GM23248 (cell line): Measurements from ENCODE around the gene SACS. TPM values are rescaled to one million over a fixed set of nuclear protein-coding genes. Genes with fewer than 3 reads are reported as not detected.
"Not testable (repeated sequence)": the region's sequence is repeated elsewhere in the genome, so short reads cannot be mapped to it uniquely, and the experiment has no call there.

Source experiments
- DNase-seq: peaks from one replicate; pipeline ENCODE4 v3.0.0-alpha.2; 2015
- H2AFZ ChIP-seq: fragments of 200-600 bp; sonication (generic); 2 replicates; pipeline ENCODE4 v1.6.1; 2016; ENCODE audit warnings: antibody characterized with exemption
- H3F3A ChIP-seq: fragments of 200-600 bp; sonication (generic); 2 replicates; pipeline ENCODE4 v1.6.1; 2016; ENCODE audit warnings: mild to moderate bottlenecking, antibody characterized with exemption, mixed run types; ENCODE audit not compliant: insufficient read depth
- H3K27ac ChIP-seq: fragments of 200-600 bp; sonication (generic); 2 replicates; pipeline ENCODE4 v1.5.1; 2016; ENCODE audit warnings: mild to moderate bottlenecking
- H3K27me3 ChIP-seq: fragments of 200-600 bp; sonication (generic); replicated peaks from 2 replicates; pipeline ENCODE4 v1.6.1; 2016; ENCODE audit warnings: mild to moderate bottlenecking; ENCODE audit not compliant: insufficient read depth
- H3K36me3 ChIP-seq: fragments of 200-600 bp; sonication (generic); 2 replicates; pipeline ENCODE4 v1.6.1; 2016; ENCODE audit warnings: low read depth, mild to moderate bottlenecking
- H3K4me1 ChIP-seq: fragments of 200-600 bp; sonication (generic); 2 replicates; pipeline ENCODE4 v1.6.1; 2016; ENCODE audit warnings: mild to moderate bottlenecking; ENCODE audit not compliant: insufficient read depth
- H3K4me2 ChIP-seq: fragments of 200-600 bp; sonication (generic); one replicate; pipeline ENCODE4 v1.6.1; 2016; ENCODE audit warnings: mild to moderate bottlenecking; ENCODE audit not compliant: unreplicated experiment
- H3K4me3 ChIP-seq: fragments of 200-600 bp; sonication (generic); 2 replicates; pipeline ENCODE4 v1.5.1; 2016; ENCODE audit warnings: mild to moderate bottlenecking
- H3K79me2 ChIP-seq: fragments of 200-600 bp; sonication (generic); 2 replicates; pipeline ENCODE4 v1.6.1; 2016; ENCODE audit warnings: mild to moderate bottlenecking; ENCODE audit not compliant: insufficient read depth
- H3K9ac ChIP-seq: fragments of 200-600 bp; sonication (generic); 2 replicates; pipeline ENCODE4 v1.6.1; 2016; ENCODE audit warnings: mild to moderate bottlenecking
- H3K9me2 ChIP-seq: fragments of 200-600 bp; sonication (generic); 2 replicates; pipeline ENCODE4 v1.6.1; 2016; ENCODE audit warnings: mixed run types, mild to moderate bottlenecking, moderate library complexity; ENCODE audit not compliant: insufficient read depth
- H3K9me3 ChIP-seq: fragments of 200-600 bp; sonication (generic); one replicate; pipeline ENCODE4 v1.6.1; 2017; ENCODE audit warnings: low read depth
- H4K20me1 ChIP-seq: fragments of 200-600 bp; sonication (generic); 2 replicates; pipeline ENCODE4 v1.6.0; 2016; ENCODE audit not compliant: insufficient read depth
- EZH2 ChIP-seq: fragments of 200-600 bp; sonication (generic); IDR thresholded peaks from 2 replicates; pipeline ENCODE4 v1.6.1; 2018; ENCODE audit warnings: antibody characterized with exemption, mild to moderate bottlenecking; ENCODE audit not compliant: insufficient read depth, poor library complexity, severe bottlenecking
- EZH2phosphoT487 ChIP-seq: fragments of 200-600 bp; sonication (generic); IDR thresholded peaks from 2 replicates; pipeline ENCODE4 v1.6.1; 2018; ENCODE audit warnings: antibody characterized with exemption, moderate library complexity, mild to moderate bottlenecking, low read depth; ENCODE audit not compliant: insufficient read depth
- WGBS, 2 experiments: methylation state at CpG; one replicate each; pipeline ENCODE4 v1.1.6; 2015 to 2017; ENCODE audit warnings: low lambda C conversion rate in 2 of 2, low coverage in 1 of 2; ENCODE audit errors: missing lambda C conversion rate in 2 of 2; 5-methylcytosine and 5-hydroxymethylcytosine counted together
- in situ Hi-C: fragments of 300-500 bp; cut with MboI; formaldehyde crosslinking; loops from 2 replicates; pipeline ENCODE4 v1.15.0; 2020
- polyA plus RNA-seq: library from polyadenylated mRNA; unstranded; fragments of >200 nt; fragmentation: Nextera tagmentation; extraction: Ambion mirVana; gene quantifications from 2 replicates; pipeline ENCODE4 v1.2.1, GENCODE V29; 2016
- total RNA-seq: library from RNA; depleted of rRNA; stranded (reverse); fragments of >200 nt; shearing (Covaris generic); gene quantifications from 2 replicates; pipeline ENCODE4 v1.2.3, GENCODE V29; 2014

Gene SACS
- total and polyA plus RNA-seq, 2 experiments from 2014 or later: 8.1 to 45.7 TPM

GRCh38 chr13:23445794-23446193 lies 12.3 kb upstream of the SACS start:
- H3K27ac ChIP-seq: no peak overlapping the region
- H3K9ac ChIP-seq: no peak overlapping the region
- no peaks in the 10 kb centered on the region for H3K36me3 ChIP-seq
- no peaks in the 10 kb centered on the region for H3K27me3 ChIP-seq
- no peak for DNase-seq
- H3F3A ChIP-seq: no peaks in the 10 kb centered on the region; the same call in 1 of the 2 replicates
- TF ChIP-seq EZH2phosphoT487 (no peak), EZH2 (no peak)
- H3K4me2 ChIP-seq: no peak overlapping the region
- no peak overlapping the region for H3K4me3 ChIP-seq
- H3K9me2 ChIP-seq: no peaks in the 10 kb centered on the region
- H3K4me1 ChIP-seq: 0 out of 2 replicates have a peak, but pooled peaks cover 8% of the 10 kb centered on the region
- H2AFZ ChIP-seq: no peak overlapping the region
- H4K20me1 ChIP-seq: no peaks in the 10 kb centered on the region
- WGBS, 2 experiments: 21 to 43% methylated on average over 1 of the region's 1 CpG
- H3K79me2 ChIP-seq: no peaks in the 10 kb centered on the region
- in situ Hi-C loops: no loop called here
- no peaks in the 10 kb centered on the region for H3K9me3 ChIP-seq

GRCh38 chr13:23443878-23444277 lies 10.4 kb upstream of the SACS start:
- no peaks in the 10 kb centered on the region for H3K36me3 ChIP-seq
- no peak overlapping the region for H3K4me2 ChIP-seq
- H3K4me1 ChIP-seq: 0 out of 2 replicates have a peak, but pooled peaks cover 8% of the 10 kb centered on the region
- no peaks in the 10 kb centered on the region for H3K9me3 ChIP-seq
- WGBS, 2 experiments: 87 to 97% methylated on average over 2 of the region's 2 CpGs
- no peak overlapping the region for H2AFZ ChIP-seq
- H3K4me3 ChIP-seq: no peak overlapping the region
- TF ChIP-seq EZH2: no peak
- TF ChIP-seq EZH2phosphoT487: no peak
- DNase-seq: no peak
- H3K9me2 ChIP-seq: no peaks in the 10 kb centered on the region
- H4K20me1 ChIP-seq: no peaks in the 10 kb centered on the region
- H3K79me2 ChIP-seq: no peaks in the 10 kb centered on the region
- H3K27ac ChIP-seq: no peak overlapping the region
- in situ Hi-C loops: no loop called here
- H3K9ac ChIP-seq: no peak overlapping the region
- H3K27me3 ChIP-seq: no peaks in the 10 kb centered on the region
- H3F3A ChIP-seq: no peaks in the 10 kb centered on the region; the same call in 1 of the 2 replicates

DNA sequence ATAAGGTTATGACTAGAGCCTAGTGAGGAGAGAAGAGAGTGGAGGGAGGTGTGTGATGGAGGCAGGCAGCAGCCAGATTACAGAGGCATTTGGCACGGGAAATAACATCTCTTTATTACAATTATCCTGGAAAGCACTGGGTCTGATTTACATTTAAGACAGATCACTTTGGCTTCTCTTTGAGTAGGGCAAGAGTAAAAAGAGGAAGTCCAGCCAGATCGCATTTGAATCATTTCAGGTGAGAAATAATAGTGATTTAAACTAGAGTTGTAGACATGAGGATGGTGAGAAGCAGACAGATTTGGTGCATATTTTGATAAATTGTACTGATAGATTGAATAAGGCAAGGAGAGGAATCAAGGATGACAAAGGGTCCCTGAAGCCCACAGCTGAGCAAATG lies 9.6 kb upstream of the SACS start:
- no peaks in the 10 kb centered on the region for H3K9me3 ChIP-seq

GRCh38 chr13:23440821-23441618 lies 7.5 kb upstream of the SACS start:
- Histone ChIP-seq H3K9me2 (no peaks in the 10 kb centered on the region), H3K9ac (no peak overlapping the region), H3K4me2 (no peak overlapping the region), H3K9me3 (no peaks in the 10 kb centered on the region), H4K20me1 (no peaks in the 10 kb centered on the region), H3K36me3 (no peaks in the 10 kb centered on the region), H3K27me3 (no peaks in the 10 kb centered on the region), H2AFZ (no peak overlapping the region), H3K79me2 (no peaks in the 10 kb centered on the region), H3K4me3 (no peak overlapping the region), H3F3A (no peaks in the 10 kb centered on the region), H3K4me1 (no peaks in the 10 kb centered on the region), H3K27ac (no peak overlapping the region)
- DNase-seq: no peak
- 87 to 91% methylated on average over 15 of the region's 15 CpGs for WGBS, 2 experiments
- TF ChIP-seq EZH2 (no peak), EZH2phosphoT487 (no peak)
- in situ Hi-C loops: no loop called here

More for the DNA sequence above, 9.6 kb upstream of the SACS start:
- Histone ChIP-seq H3F3A (no peaks in the 10 kb centered on the region; the same call in 1 of the 2 replicates), H4K20me1 (no peaks in the 10 kb centered on the region), H3K79me2 (no peaks in the 10 kb centered on the region), H3K36me3 (no peaks in the 10 kb centered on the region), H3K27me3 (no peaks in the 10 kb centered on the region), H3K9me2 (no peaks in the 10 kb centered on the region), H3K4me2 (no peak overlapping the region), H3K9ac (no peak overlapping the region), H2AFZ (no peak overlapping the region), H3K27ac (no peak overlapping the region), H3K4me1 (0 out of 2 replicates have a peak, but pooled peaks cover 7% of the 10 kb centered on the region), H3K4me3 (no peak overlapping the region)
- TF ChIP-seq EZH2phosphoT487 (no peak), EZH2 (no peak)
- in situ Hi-C loops: no loop called here
- DNase-seq: no peak
- WGBS, 2 experiments: 65 to 77% methylated on average over 2 of the region's 2 CpGs

DNA sequence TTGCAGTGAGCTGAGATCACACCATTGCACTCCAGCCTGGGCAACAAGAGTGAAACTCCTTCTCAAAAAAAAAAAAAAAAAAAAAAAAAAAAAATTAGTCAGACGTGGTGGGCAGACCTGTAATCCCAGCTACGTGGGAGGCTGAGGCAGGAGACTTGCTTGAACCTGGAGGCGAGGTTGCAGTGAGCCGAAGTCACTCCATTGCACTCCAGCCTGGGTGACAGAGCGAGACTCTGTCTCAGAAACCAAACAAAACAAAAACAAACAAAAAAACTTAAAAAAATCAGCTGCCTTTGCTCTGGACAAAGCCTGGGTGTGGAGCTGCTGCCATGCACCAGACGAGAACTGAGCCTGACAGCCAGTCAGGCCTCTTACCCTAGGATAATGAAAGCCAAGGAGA lies 6.8 kb upstream of the SACS start:
- H3K4me3 ChIP-seq, H3K9me2 ChIP-seq, H3K79me2 ChIP-seq, in situ Hi-C loops, H3F3A ChIP-seq, H3K27ac ChIP-seq, H3K4me2 ChIP-seq, H4K20me1 ChIP-seq, H3K9me3 ChIP-seq, H3K4me1 ChIP-seq, H2AFZ ChIP-seq, H3K36me3 ChIP-seq, DNase-seq, H3K9ac ChIP-seq, H3K27me3 ChIP-seq: not testable (repeated sequence)
- WGBS, 2 experiments: 83 to 94% methylated on average over 5 to 6 of the region's 6 CpGs
